MCF 10A (cell line): Measurements from ENCODE around the gene ALOX12B. TPM values are rescaled to one million over a fixed set of nuclear protein-coding genes. Genes with fewer than 3 reads are reported as not detected.

Source experiments
- BruUV-seq: library from RNA; stranded (reverse); fragments of 400-500 nt; replicated peaks from 2 replicates; lab custom pipeline; 2021; lab: Mats Ljungman, UMichigan
- CTCF ChIA-PET: fragments of 300-600 bp; sonication (Branson Sonifier 250); formaldehyde crosslinking; extraction: SDS; loops from one replicate; lab custom pipeline; 2021; ENCODE audit warnings: antibody characterized with exemption, inconsistent platforms; lab: Yijun Ruan, JAX
- POLR2A ChIA-PET: fragments of 300-600, 350-650 bp; sonication (Branson Sonifier 250); formaldehyde crosslinking; extraction: SDS; loops from one replicate; lab custom pipeline; 2020; ENCODE audit warnings: antibody characterized with exemption, inconsistent platforms; lab: Yijun Ruan, JAX
- DNase-seq: peaks from one replicate; pipeline ENCODE4 v3.0.0-alpha.2; 2018; ENCODE audit not compliant: unreplicated experiment
- H3K27ac Mint-ChIP-seq: one replicate; pipeline ENCODE4 v1.8.0; 2022; ENCODE audit warnings: mild to moderate bottlenecking, low read depth, mixed read lengths; ENCODE audit not compliant: unreplicated experiment
- H3K27me3 Mint-ChIP-seq: one replicate; pipeline ENCODE4 v1.8.0; 2022; ENCODE audit warnings: mixed read lengths; ENCODE audit not compliant: insufficient read depth, unreplicated experiment
- H3K36me3 Mint-ChIP-seq: one replicate; pipeline ENCODE4 v1.8.0; 2022; ENCODE audit warnings: mild to moderate bottlenecking, moderate library complexity, mixed read lengths; ENCODE audit not compliant: insufficient read depth, unreplicated experiment
- H3K4me1 Mint-ChIP-seq: one replicate; pipeline ENCODE4 v1.8.0; 2022; ENCODE audit warnings: mixed read lengths; ENCODE audit not compliant: insufficient read depth, unreplicated experiment
- H3K4me3 Mint-ChIP-seq: one replicate; pipeline ENCODE4 v1.8.0; 2022; ENCODE audit warnings: mild to moderate bottlenecking, moderate library complexity, mixed read lengths; ENCODE audit not compliant: unreplicated experiment
- H3K9me3 Mint-ChIP-seq: one replicate; pipeline ENCODE4 v1.8.0; 2022; ENCODE audit warnings: mixed read lengths; ENCODE audit not compliant: unreplicated experiment
- intact Hi-C: fragments of 100-400 bp; cut with micrococcal nuclease; formaldehyde crosslinking; loops from 2 replicates; pipeline ENCODE4 v1.14.1; 2022
- total RNA-seq: library from RNA; stranded (reverse); gene quantifications from 2 replicates; pipeline ENCODE4 v1.2.3, GENCODE V29; 2022
- TF ChIP-seq, protein P1 (sequence below): fragments of 200-600 bp; IDR thresholded peaks from one replicate; pipeline ENCODE4 v1.8.0; 2022; ENCODE audit warnings: antibody characterized with exemption, mild to moderate bottlenecking; ENCODE audit not compliant: unreplicated experiment

ALOX12B gene
- total RNA-seq, 1 experiment from 2014 or later: 1.3 TPM

DNA sequence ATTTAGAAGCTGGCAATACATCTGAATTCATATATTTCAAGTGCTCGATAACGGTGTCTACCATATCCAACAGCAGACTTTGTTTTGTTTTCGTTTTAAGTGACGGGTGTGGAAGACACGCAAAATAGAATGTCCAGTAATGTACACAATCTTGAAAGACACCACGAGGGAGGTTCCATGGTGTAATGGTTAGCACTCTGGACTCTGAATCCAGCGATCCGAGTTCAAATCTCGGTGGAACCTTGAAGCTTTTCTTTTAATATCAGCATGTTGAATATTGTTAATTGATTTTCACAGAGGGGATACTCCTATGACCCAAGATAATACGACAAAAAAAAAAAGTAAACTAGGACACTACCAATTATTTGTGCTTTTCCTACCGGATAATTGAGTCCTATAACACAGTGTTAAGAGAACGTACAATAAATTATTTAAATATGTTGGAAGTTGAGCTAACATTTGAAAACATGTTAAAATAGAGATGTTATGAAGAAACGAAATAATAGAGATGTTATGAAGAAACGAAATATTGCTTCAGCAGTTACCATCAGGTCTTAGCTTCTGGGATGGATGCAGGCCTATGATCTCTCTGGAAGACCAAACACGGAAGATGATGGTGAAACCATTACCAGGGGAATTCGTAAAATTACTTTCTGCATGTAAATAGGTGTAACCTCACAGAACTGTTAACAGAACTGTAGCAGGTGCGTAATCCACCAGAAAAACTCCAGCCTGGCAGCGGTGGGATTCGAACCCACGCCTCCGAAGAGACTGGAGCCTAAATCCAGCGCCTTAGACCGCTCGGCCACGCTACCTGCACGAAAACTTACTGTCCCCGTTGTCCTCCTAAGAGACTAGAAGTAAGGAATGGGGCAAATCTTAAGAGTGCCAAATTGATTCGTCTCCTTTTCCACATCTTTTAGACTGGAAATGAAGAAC, 32.3 kb upstream of the ALOX12B start:
- Mint-ChIP-seq H3K4me3 (peak overlapping the region; percentile 77), H3K27ac (peak overlapping the region; percentile 98), H3K4me1 (peaks cover 41% of the 10 kb centered on the region), H3K27me3 (no peaks in the 10 kb centered on the region), H3K9me3 (no peaks in the 10 kb centered on the region), H3K36me3 (peaks cover 33% of the 10 kb centered on the region)
- POLR2A ChIA-PET: interaction anchor here (0.6 to 6.4 kb wide), 41 partner anchors 10 to 433 kb away, joined by 3 to 172 read pairs (median 6); partner anchors contain the start of genes BORCS6, CHD3, CNTROB and CTC1
- intact Hi-C loops: loop anchor here (1.0 to 5.0 kb wide), 6 partner anchors 47 to 262 kb away; partner anchors contain the start of gene RPL26
- DNase-seq: peak; percentile 92
- no TSS peak for BruUV-seq
- TF ChIP-seq, protein P1, sequence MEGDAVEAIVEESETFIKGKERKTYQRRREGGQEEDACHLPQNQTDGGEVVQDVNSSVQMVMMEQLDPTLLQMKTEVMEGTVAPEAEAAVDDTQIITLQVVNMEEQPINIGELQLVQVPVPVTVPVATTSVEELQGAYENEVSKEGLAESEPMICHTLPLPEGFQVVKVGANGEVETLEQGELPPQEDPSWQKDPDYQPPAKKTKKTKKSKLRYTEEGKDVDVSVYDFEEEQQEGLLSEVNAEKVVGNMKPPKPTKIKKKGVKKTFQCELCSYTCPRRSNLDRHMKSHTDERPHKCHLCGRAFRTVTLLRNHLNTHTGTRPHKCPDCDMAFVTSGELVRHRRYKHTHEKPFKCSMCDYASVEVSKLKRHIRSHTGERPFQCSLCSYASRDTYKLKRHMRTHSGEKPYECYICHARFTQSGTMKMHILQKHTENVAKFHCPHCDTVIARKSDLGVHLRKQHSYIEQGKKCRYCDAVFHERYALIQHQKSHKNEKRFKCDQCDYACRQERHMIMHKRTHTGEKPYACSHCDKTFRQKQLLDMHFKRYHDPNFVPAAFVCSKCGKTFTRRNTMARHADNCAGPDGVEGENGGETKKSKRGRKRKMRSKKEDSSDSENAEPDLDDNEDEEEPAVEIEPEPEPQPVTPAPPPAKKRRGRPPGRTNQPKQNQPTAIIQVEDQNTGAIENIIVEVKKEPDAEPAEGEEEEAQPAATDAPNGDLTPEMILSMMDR: no peak
- CTCF ChIA-PET: interaction anchor here (0.6 to 6.7 kb wide), 34 partner anchors 9 to 376 kb away, joined by 3 to 67 read pairs (median 6); partner anchors contain the start of gene ALOX12B

DNA sequence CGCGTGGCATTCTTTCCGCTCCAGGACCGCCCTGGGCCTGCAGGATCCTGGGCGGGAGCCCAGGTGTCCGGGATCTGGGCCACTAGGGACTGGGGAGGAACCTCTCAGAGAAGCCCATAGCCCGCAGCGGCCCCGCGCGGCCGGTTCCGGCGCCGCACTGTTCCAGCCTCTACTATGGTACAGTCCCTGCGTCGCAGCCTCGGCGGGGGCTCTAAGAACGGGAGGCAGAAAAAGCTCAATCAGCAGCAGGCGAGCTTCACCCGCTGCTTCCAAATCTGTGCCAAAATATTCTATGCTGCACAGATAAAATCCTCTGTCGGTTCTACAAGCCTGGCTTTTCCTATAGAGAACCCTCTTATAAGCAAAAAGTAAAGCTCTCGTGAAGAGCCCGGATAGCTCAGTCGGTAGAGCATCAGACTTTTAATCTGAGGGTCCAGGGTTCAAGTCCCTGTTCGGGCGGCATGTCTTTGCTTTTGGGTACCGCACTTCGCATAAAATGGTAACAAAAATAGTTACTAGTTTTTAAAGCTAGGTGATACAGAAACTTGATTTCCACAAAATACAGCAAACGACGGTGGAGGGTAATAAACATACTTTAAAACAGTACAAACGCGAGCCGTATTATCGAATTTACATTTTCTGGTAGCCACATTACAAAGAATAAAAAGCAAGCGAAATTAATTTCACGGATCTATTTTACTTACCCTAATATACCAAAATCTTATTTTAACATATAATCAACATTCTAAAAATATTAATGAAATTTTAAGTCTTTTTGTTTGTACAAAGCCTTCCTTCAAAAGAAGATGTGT, 31.5 kb upstream of the ALOX12B start:
- Mint-ChIP-seq H3K9me3 (no peaks in the 10 kb centered on the region), H3K36me3 (peaks cover 28% of the 10 kb centered on the region), H3K27ac (peak overlapping the region; percentile 98), H3K4me3 (peak overlapping the region; percentile 77), H3K27me3 (no peaks in the 10 kb centered on the region), H3K4me1 (peaks cover 32% of the 10 kb centered on the region)
- peak; percentile 84 for DNase-seq
- no TSS peak for BruUV-seq
- intact Hi-C loops: loop anchor here (1.0 to 2.0 kb wide), 4 partner anchors 25 to 54 kb away; no protein-coding TSS in a partner anchor
- ChIA-PET CTCF (interaction anchor here (0.5 to 6.7 kb wide), 32 partner anchors 8 to 389 kb away, joined by 3 to 67 read pairs (median 6); partner anchors contain the start of gene ALOX12B), POLR2A (interaction anchor here (0.6 to 6.4 kb wide), 42 partner anchors 10 to 434 kb away, joined by 3 to 172 read pairs (median 6); partner anchors contain the start of genes BORCS6, CHD3, CNTROB and CTC1)
- TF ChIP-seq, protein P1: peak; percentile 87

DNA sequence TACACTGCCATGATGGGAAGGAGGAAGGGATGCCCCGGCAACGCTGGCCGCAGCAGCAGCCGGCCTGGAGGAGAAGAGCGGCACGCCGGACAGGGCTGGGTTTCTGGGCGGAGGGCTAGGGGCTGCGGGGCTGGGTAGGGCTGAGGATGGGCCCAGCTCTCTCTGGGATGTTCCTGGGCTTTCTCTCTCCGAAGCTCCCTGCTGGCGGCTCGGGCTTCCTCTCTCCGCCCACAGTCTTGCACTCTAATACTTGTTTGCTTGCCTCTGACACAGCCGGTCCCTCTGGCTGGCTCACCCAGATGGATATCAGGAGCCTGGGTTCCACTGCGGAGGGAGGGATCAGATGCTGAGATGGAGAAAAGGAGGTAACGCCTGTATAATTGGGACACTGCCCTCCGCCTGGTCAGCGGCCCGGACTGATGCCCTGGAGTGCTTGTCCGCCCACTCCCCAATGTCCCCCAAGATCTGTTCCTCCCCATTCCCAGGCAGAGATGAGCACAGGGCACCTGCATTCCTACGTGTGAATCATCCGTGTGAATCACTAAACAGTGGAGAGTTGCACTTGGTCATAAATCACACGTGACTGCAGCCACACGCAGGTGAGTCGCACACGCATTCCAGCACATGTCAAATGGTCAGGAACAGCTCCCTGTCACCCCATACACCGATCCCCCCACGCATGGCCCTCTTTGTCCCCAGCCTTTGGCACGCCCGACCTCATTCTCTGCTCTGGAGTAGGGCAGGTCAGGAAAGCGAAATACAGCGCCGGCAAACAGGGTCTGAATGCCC, 30.7 kb upstream of the ALOX12B start, which contains the start of gene ALOXE3:
Gene ALOXE3, minus strand, starts transcription at position 535 of the 789 bp plus-strand sequence. Its CDS starts 524 bp downstream, at position 11.
- peaks cover 28% of the 10 kb centered on the region for H3K36me3 Mint-ChIP-seq
- TSS peak; percentile 26 for BruUV-seq
- H3K27ac Mint-ChIP-seq: peak within 1 kb of the TSS; percentile 98
- H3K4me1 Mint-ChIP-seq: peaks cover 25% of the 10 kb centered on the region
- ChIA-PET POLR2A (interaction anchor here (0.7 to 6.4 kb wide), 29 partner anchors 11 to 435 kb away, joined by 3 to 172 read pairs (median 6); partner anchors contain the start of genes BORCS6, CHD3, CNTROB and CTC1), CTCF (interaction anchor here (0.6 to 6.7 kb wide), 19 partner anchors 12 to 641 kb away, joined by 3 to 67 read pairs (median 10); partner anchors contain the start of gene ALOX12B)
- no peaks in the 10 kb centered on the region for H3K9me3 Mint-ChIP-seq
- no peaks in the 10 kb centered on the region for H3K27me3 Mint-ChIP-seq
- intact Hi-C loops: loop anchor here (1.0 to 2.0 kb wide), 3 partner anchors 24 to 45 kb away; no protein-coding TSS in a partner anchor
- TF ChIP-seq, protein P1: no peak
- peak; percentile 87 for DNase-seq
- peak within 1 kb of the TSS; percentile 77 for H3K4me3 Mint-ChIP-seq
